Natural killer cell (primary cell): ENCODE results near the gene SLC9B2. TPM values are rescaled to one million over a fixed set of nuclear protein-coding genes. Genes with fewer than 3 reads are reported as not detected.
A peak's percentile ranks its signal among the peaks of the same experiment; 100 is the strongest.

Experiments
- ATAC-seq, 3 donors: fragments of 150-1000 bp in 2 of 3; fragments of 200-7000 bp in 1 of 3; cut with Tn5 transposase; 1 replicate in 1 of 3; 2 replicates in 2 of 3; pipeline ENCODE4 v1.10.0; 2021; ENCODE audit warnings: mild to moderate bottlenecking in 2 of 3, moderate library complexity in 2 of 3
- DNase-seq, 2 donors: peaks; one replicate each; pipeline versions ENCODE4 v3.0.0 to v3.0.0-alpha.2; 2013 to 2021; ENCODE audit warnings: mixed read lengths in 1 of 2
- H3K27ac ChIP-seq: one replicate; pipeline ENCODE4 v1.5.1; 2013; ENCODE audit warnings: mild to moderate bottlenecking, low read length
- H3K27me3 ChIP-seq: one replicate; pipeline ENCODE4 v1.6.1; 2013; ENCODE audit warnings: low read length; ENCODE audit not compliant: control insufficient read depth, insufficient read depth
- H3K36me3 ChIP-seq: one replicate; pipeline ENCODE4 v1.6.1; 2013; ENCODE audit warnings: low read length; ENCODE audit not compliant: control insufficient read depth, insufficient read depth
- H3K4me1 ChIP-seq: one replicate; pipeline ENCODE4 v1.6.1; 2013; ENCODE audit warnings: low read length; ENCODE audit not compliant: control insufficient read depth, insufficient read depth
- H3K4me3 ChIP-seq: one replicate; pipeline ENCODE4 v1.5.1; 2013; ENCODE audit warnings: low read length
- H3K9me3 ChIP-seq: one replicate; pipeline ENCODE4 v1.6.1; 2013; ENCODE audit warnings: low read length; ENCODE audit not compliant: control insufficient read depth, insufficient read depth
- H3K27ac Mint-ChIP-seq, 2 donors: one replicate each; pipeline ENCODE4 v1.8.0; 2022; ENCODE audit warnings: mild to moderate bottlenecking in 2 of 2, mixed read lengths in 2 of 2, moderate library complexity in 1 of 2
- H3K27me3 Mint-ChIP-seq, 2 donors: one replicate each; pipeline ENCODE4 v1.8.0; 2022; ENCODE audit warnings: low read depth in 2 of 2, mixed read lengths in 2 of 2
- H3K36me3 Mint-ChIP-seq: one replicate; pipeline ENCODE4 v1.8.0; 2022; ENCODE audit warnings: mixed read lengths
- H3K4me1 Mint-ChIP-seq, 2 donors: one replicate each; pipeline ENCODE4 v1.8.0; 2022; ENCODE audit warnings: mixed read lengths in 2 of 2
- H3K4me3 Mint-ChIP-seq: one replicate; pipeline ENCODE4 v1.8.0; 2022; ENCODE audit warnings: mild to moderate bottlenecking, moderate library complexity, mixed read lengths
- H3K9me3 Mint-ChIP-seq, 2 donors: one replicate each; pipeline ENCODE4 v1.8.0; 2022; ENCODE audit warnings: mixed read lengths in 2 of 2
- CTCF ChIP-seq: fragments of 200-600 bp; IDR thresholded peaks from one replicate; pipeline ENCODE4 v1.8.0; 2022; ENCODE audit warnings: antibody characterized with exemption
- WGBS: methylation state at CpG from one replicate; pipeline ENCODE4 v1.1.7; 2013; ENCODE audit warnings: missing lambda C conversion rate; ENCODE audit not compliant: insufficient coverage; 5-methylcytosine and 5-hydroxymethylcytosine counted together
- intact Hi-C: fragments of 100-400 bp; cut with micrococcal nuclease; formaldehyde crosslinking; loops from one replicate; pipeline ENCODE4 v1.14.2; 2022
- total RNA-seq, 4 donors: library from RNA; stranded (reverse); fragments of 120-200 nt in 1 of 4; gene quantifications; one replicate each; pipeline versions ENCODE4 v1.2.3 to v1.2.4, GENCODE V29; 2013 to 2022

The SLC9B2 gene, protein sequence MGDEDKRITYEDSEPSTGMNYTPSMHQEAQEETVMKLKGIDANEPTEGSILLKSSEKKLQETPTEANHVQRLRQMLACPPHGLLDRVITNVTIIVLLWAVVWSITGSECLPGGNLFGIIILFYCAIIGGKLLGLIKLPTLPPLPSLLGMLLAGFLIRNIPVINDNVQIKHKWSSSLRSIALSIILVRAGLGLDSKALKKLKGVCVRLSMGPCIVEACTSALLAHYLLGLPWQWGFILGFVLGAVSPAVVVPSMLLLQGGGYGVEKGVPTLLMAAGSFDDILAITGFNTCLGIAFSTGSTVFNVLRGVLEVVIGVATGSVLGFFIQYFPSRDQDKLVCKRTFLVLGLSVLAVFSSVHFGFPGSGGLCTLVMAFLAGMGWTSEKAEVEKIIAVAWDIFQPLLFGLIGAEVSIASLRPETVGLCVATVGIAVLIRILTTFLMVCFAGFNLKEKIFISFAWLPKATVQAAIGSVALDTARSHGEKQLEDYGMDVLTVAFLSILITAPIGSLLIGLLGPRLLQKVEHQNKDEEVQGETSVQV
- total RNA-seq, result 10 to 100 TPM; 13.5 to 22.4 (median 17.9) TPM
- total RNA-seq (2013), result 17.7 TPM

DNA sequence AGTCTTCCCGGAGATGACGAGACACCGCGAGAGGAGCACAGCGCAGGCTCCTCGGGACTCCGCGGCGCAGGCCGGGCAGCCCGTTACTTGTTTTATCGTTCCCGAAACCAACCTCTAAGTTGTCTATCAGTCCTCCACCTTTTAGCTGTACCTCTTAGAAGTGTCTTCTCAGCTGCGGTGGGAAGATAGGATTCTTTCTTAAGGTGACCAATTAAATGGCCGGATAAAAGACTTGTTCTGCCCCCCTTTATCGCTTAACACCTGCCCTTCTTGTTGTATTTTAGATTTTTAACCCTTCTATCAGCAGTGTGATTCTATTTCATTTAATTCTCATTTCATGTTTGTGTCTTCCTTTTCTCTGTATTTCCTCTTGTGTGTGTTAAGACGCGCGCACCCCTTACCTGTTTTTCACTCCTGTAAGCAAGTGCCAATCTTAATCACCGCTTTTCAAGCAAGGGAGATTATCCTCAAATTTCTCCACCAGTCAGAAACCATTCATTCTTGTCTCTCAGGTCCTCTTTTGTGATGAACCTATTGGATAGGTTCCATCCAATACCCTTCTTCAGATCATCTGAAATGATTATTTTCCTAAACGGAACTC, at the start of gene SLC9B2:
TSS of gene SLC9B2 (minus strand) at position 15 of the 601 bp plus-strand sequence. CDS start 9,211 bp downstream, outside the sequence.
- H3K9me3 ChIP-seq, result no peaks in the 10 kb centered on the region
- H3K36me3 Mint-ChIP-seq, result peaks cover 6% of the 10 kb centered on the region
- H3K4me1 ChIP-seq, result peaks cover 18% of the 10 kb centered on the region
- peak within 1 kb of the TSS; percentile 88 for H3K4me3 Mint-ChIP-seq
- ATAC-seq (peak; percentile 34 to 50 (median 37)), DNase-seq (peak in 1 of 2 donors; percentile 71)
- H3K27ac Mint-ChIP-seq, result peak within 1 kb of the TSS; percentile 90 to 92
- H3K27me3 ChIP-seq, result no peaks in the 10 kb centered on the region
- H3K4me1 Mint-ChIP-seq, result peaks cover 24 to 35% of the 10 kb centered on the region in 2 donors
- H3K9me3 Mint-ChIP-seq, result no peaks in the 10 kb centered on the region
- intact Hi-C loops, result loop anchor here (2.0 to 5.0 kb wide), 2 partner anchors 58 to 250 kb away; partner anchors contain the start of genes SLC9B1 and UBE2D3
- WGBS, result 22% methylated on average over 19 of the region's 21 CpGs
- peak within 1 kb of the TSS; percentile 65 for H3K4me3 ChIP-seq
- TF ChIP-seq CTCF, result no peak
- peak within 1 kb of the TSS; percentile 88 for H3K27ac ChIP-seq
- H3K27me3 Mint-ChIP-seq, result no peaks in the 10 kb centered on the region
- peaks cover 2% of the 10 kb centered on the region for H3K36me3 ChIP-seq

GRCh38 chr4:103126126-103126525, 49.6 kb upstream of the SLC9B2 start:
- Histone ChIP-seq H3K4me1 (no peaks in the 10 kb centered on the region), H3K9me3 (no peaks in the 10 kb centered on the region), H3K27ac (no peak overlapping the region), H3K36me3 (no peaks in the 10 kb centered on the region), H3K27me3 (no peaks in the 10 kb centered on the region), H3K4me3 (no peak overlapping the region)
- no peak for TF ChIP-seq CTCF
- H3K27ac Mint-ChIP-seq, result no peak overlapping the region
- H3K36me3 Mint-ChIP-seq, result no peaks in the 10 kb centered on the region
- H3K27me3 Mint-ChIP-seq, result no peaks in the 10 kb centered on the region
- H3K9me3 Mint-ChIP-seq, result peaks cover 2 to 12% of the 10 kb centered on the region in 2 donors
- H3K4me1 Mint-ChIP-seq, result no peaks in the 10 kb centered on the region
- intact Hi-C loops, result no loop called here
- ATAC-seq, result no peak
- no peak for DNase-seq
- WGBS, result 100% methylated on average over 2 of the region's 3 CpGs
- no peak overlapping the region for H3K4me3 Mint-ChIP-seq

- no peak overlapping the region for H3K27ac ChIP-seq
- 93% methylated on average over 2 of the region's 3 CpGs for WGBS
- intact Hi-C loops, result no loop called here
- peaks cover 2 to 8% of the 10 kb centered on the region in 2 donors for H3K9me3 Mint-ChIP-seq
- H3K4me1 Mint-ChIP-seq, result no peaks in the 10 kb centered on the region
- ATAC-seq (no peak), DNase-seq (no peak)
- no peak overlapping the region for H3K27ac Mint-ChIP-seq
- H3K4me3 Mint-ChIP-seq, result no peak overlapping the region
- no peaks in the 10 kb centered on the region for H3K36me3 Mint-ChIP-seq
- no peaks in the 10 kb centered on the region for H3K4me1 ChIP-seq
- H3K27me3 ChIP-seq, result no peaks in the 10 kb centered on the region
- no peak overlapping the region for H3K4me3 ChIP-seq
- no peaks in the 10 kb centered on the region for H3K9me3 ChIP-seq
- no peaks in the 10 kb centered on the region for H3K27me3 Mint-ChIP-seq
- no peaks in the 10 kb centered on the region for H3K36me3 ChIP-seq
- TF ChIP-seq CTCF, result no peak
Observed at GRCh38 chr4:103123114-103123513, 46.6 kb upstream of the SLC9B2 start.
